ENCODE data around the gene NOS1.

DNA sequence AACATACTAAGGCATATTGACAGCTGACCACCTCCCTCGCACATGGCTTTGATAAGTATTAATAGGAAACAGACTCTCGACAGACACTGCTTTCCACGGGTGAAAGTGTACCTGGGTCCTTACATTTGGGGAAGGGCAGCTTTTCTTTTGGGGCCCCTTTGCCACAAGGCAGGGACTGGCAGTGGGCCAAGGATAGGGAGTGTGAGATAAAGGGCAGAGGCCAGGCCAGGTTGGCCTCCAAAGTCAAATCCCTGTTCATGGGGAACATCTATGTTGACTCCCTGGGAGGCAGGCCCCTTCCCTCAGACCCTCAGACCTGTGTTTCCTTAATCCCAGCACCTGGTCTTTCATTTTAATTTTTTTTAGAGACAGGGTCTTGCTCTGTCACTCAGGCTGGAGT is 151.8 kb downstream of the NOS1 start:
- TF ChIP-seq POLR2A (IDR thresholded peaks at IDR 0.05) (no peak), POLR2AphosphoS5 (IDR thresholded peaks at IDR 0.05) (no peak)
- TF ChIP-seq, protein P1, sequence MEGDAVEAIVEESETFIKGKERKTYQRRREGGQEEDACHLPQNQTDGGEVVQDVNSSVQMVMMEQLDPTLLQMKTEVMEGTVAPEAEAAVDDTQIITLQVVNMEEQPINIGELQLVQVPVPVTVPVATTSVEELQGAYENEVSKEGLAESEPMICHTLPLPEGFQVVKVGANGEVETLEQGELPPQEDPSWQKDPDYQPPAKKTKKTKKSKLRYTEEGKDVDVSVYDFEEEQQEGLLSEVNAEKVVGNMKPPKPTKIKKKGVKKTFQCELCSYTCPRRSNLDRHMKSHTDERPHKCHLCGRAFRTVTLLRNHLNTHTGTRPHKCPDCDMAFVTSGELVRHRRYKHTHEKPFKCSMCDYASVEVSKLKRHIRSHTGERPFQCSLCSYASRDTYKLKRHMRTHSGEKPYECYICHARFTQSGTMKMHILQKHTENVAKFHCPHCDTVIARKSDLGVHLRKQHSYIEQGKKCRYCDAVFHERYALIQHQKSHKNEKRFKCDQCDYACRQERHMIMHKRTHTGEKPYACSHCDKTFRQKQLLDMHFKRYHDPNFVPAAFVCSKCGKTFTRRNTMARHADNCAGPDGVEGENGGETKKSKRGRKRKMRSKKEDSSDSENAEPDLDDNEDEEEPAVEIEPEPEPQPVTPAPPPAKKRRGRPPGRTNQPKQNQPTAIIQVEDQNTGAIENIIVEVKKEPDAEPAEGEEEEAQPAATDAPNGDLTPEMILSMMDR (IDR thresholded peaks at IDR 0.05): no peak
